WTC11 (cell line): ENCODE results near the gene AGBL5.

Experiments used
- CBFB ChIP-seq: sonication (generic); formaldehyde crosslinking; IDR thresholded peaks from 2 replicates; pipeline ENCODE4 v1.8.1; 2022; ENCODE audit warnings: mild to moderate bottlenecking, low read depth, missing genetic modification reagents
- SMAD3 ChIP-seq: sonication (generic); formaldehyde crosslinking; IDR thresholded peaks from 2 replicates; pipeline ENCODE4 v1.8.0; 2022; ENCODE audit warnings: missing genetic modification reagents, mild to moderate bottlenecking, borderline replicate concordance
- SMAD4 ChIP-seq: sonication (generic); formaldehyde crosslinking; IDR thresholded peaks from 2 replicates; pipeline ENCODE4 v1.8.0; 2022; ENCODE audit warnings: mild to moderate bottlenecking, missing genetic modification reagents
- SP1 ChIP-seq: sonication (generic); formaldehyde crosslinking; conservative IDR thresholded peaks from 2 replicates; pipeline ENCODE4 v1.8.1; 2022; ENCODE audit warnings: missing genetic modification reagents
- TEAD1 ChIP-seq: sonication (generic); formaldehyde crosslinking; IDR thresholded peaks from 2 replicates; pipeline ENCODE4 v1.8.0; 2022; ENCODE audit warnings: mild to moderate bottlenecking, missing genetic modification reagents
- TP53 ChIP-seq: sonication (generic); formaldehyde crosslinking; IDR thresholded peaks from 2 replicates; pipeline ENCODE4 v1.8.1; 2023; ENCODE audit warnings: mild to moderate bottlenecking, missing genetic modification reagents
- ZNF232 ChIP-seq: sonication (generic); formaldehyde crosslinking; IDR thresholded peaks from 2 replicates; pipeline ENCODE4 v1.8.0; 2022; ENCODE audit warnings: mild to moderate bottlenecking, missing genetic modification reagents
- TF ChIP-seq, protein P1 (sequence below): fragments of 200-600 bp; IDR thresholded peaks from 2 replicates; pipeline ENCODE4 v1.8.0; 2022; ENCODE audit warnings: antibody characterized with exemption
- TF ChIP-seq, protein P2 (sequence below): sonication (generic); formaldehyde crosslinking; IDR thresholded peaks from 2 replicates; pipeline ENCODE4 v1.8.0; 2022; ENCODE audit warnings: mild to moderate bottlenecking, missing genetic modification reagents
- TF ChIP-seq, protein P3 (sequence below): sonication (generic); formaldehyde crosslinking; IDR thresholded peaks from 2 replicates; pipeline ENCODE4 v1.8.1; 2023; ENCODE audit warnings: mild to moderate bottlenecking, missing genetic modification reagents, moderate library complexity
- TF ChIP-seq, protein P4 (sequence below): sonication (generic); formaldehyde crosslinking; IDR thresholded peaks from 2 replicates; pipeline ENCODE4 v1.8.0; 2022; ENCODE audit warnings: mild to moderate bottlenecking, missing genetic modification reagents
- TF ChIP-seq, protein P5 (sequence below): sonication (generic); formaldehyde crosslinking; IDR thresholded peaks from 2 replicates; pipeline ENCODE4 v1.8.1; 2023; ENCODE audit warnings: mild to moderate bottlenecking, missing genetic modification reagents

DNA sequence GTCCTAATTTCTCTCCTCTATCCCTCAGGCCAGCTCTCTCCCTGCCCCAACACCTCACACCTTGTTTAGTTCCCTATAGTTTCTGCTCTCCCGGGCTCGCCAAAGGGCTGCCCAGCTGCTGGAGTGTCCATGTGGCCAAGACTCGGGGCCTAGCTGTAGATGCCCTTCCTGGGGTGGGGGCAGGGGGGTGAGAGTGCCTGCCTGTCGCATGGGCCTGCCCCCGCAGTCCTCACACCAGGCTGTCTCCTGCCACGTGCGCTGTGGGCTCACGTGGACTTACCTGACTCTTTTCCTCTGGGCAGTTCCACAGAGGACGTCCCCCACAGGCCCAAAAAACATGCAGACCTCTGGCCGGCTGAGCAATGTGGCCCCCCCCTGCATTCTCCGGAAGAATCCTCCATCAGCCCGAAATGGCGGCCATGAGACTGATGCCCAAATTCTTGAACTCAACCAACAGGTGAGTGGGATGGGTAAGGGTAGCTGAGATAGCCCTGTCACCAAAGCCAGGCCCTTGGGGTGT, 26.1 kb upstream of the AGBL5 start:
- TF ChIP-seq, protein P1, sequence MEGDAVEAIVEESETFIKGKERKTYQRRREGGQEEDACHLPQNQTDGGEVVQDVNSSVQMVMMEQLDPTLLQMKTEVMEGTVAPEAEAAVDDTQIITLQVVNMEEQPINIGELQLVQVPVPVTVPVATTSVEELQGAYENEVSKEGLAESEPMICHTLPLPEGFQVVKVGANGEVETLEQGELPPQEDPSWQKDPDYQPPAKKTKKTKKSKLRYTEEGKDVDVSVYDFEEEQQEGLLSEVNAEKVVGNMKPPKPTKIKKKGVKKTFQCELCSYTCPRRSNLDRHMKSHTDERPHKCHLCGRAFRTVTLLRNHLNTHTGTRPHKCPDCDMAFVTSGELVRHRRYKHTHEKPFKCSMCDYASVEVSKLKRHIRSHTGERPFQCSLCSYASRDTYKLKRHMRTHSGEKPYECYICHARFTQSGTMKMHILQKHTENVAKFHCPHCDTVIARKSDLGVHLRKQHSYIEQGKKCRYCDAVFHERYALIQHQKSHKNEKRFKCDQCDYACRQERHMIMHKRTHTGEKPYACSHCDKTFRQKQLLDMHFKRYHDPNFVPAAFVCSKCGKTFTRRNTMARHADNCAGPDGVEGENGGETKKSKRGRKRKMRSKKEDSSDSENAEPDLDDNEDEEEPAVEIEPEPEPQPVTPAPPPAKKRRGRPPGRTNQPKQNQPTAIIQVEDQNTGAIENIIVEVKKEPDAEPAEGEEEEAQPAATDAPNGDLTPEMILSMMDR, result no peak
- TF ChIP-seq CBFB (CRISPR knock-in tag) (no peak), TEAD1 (no peak), ZNF232 (CRISPR knock-in tag) (no peak), SMAD3 (CRISPR knock-in tag) (no peak), SP1 (CRISPR knock-in tag) (no peak), TP53 (no peak), SMAD4 (CRISPR knock-in tag) (no peak)
- TF ChIP-seq, protein P2, sequence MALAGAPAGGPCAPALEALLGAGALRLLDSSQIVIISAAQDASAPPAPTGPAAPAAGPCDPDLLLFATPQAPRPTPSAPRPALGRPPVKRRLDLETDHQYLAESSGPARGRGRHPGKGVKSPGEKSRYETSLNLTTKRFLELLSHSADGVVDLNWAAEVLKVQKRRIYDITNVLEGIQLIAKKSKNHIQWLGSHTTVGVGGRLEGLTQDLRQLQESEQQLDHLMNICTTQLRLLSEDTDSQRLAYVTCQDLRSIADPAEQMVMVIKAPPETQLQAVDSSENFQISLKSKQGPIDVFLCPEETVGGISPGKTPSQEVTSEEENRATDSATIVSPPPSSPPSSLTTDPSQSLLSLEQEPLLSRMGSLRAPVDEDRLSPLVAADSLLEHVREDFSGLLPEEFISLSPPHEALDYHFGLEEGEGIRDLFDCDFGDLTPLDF (CRISPR knock-in tag), result no peak
- TF ChIP-seq, protein P3, sequence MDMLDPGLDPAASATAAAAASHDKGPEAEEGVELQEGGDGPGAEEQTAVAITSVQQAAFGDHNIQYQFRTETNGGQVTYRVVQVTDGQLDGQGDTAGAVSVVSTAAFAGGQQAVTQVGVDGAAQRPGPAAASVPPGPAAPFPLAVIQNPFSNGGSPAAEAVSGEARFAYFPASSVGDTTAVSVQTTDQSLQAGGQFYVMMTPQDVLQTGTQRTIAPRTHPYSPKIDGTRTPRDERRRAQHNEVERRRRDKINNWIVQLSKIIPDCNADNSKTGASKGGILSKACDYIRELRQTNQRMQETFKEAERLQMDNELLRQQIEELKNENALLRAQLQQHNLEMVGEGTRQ (CRISPR knock-in tag), result no peak
- TF ChIP-seq, protein P4, sequence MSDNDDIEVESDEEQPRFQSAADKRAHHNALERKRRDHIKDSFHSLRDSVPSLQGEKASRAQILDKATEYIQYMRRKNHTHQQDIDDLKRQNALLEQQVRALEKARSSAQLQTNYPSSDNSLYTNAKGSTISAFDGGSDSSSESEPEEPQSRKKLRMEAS (CRISPR knock-in tag), result no peak
- TF ChIP-seq, protein P5, sequence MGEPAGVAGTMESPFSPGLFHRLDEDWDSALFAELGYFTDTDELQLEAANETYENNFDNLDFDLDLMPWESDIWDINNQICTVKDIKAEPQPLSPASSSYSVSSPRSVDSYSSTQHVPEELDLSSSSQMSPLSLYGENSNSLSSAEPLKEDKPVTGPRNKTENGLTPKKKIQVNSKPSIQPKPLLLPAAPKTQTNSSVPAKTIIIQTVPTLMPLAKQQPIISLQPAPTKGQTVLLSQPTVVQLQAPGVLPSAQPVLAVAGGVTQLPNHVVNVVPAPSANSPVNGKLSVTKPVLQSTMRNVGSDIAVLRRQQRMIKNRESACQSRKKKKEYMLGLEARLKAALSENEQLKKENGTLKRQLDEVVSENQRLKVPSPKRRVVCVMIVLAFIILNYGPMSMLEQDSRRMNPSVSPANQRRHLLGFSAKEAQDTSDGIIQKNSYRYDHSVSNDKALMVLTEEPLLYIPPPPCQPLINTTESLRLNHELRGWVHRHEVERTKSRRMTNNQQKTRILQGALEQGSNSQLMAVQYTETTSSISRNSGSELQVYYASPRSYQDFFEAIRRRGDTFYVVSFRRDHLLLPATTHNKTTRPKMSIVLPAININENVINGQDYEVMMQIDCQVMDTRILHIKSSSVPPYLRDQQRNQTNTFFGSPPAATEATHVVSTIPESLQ (CRISPR knock-in tag), result no peak
